HepG2 (cell line): Measurements from ENCODE around the gene GPR143.

ENCODE experiments used
- ZNF512 ChIP-seq: sonication (generic); formaldehyde crosslinking; IDR thresholded peaks from 2 replicates; pipeline ENCODE4 v1.4.0; 2020; ENCODE audit warnings: mild to moderate bottlenecking, missing genetic modification reagents
- ZNF589 ChIP-seq: sonication (generic); formaldehyde crosslinking; conservative IDR thresholded peaks from 2 replicates; pipeline ENCODE4 v1.8.0; 2022; ENCODE audit warnings: mild to moderate bottlenecking, moderate library complexity, missing genetic modification reagents
- ZZZ3 ChIP-seq: sonication (generic); formaldehyde crosslinking; IDR thresholded peaks from 2 replicates; pipeline ENCODE4 v1.4.0; 2020; ENCODE audit warnings: missing genetic modification reagents, mild to moderate bottlenecking, borderline replicate concordance

- no peak for TF ChIP-seq ZNF512 (CRISPR knock-in tag)
- TF ChIP-seq ZNF589, result no peak
- no peak for TF ChIP-seq ZZZ3 (CRISPR knock-in tag)
Observed at GRCh38 chrX:9784332-9784731, 18.7 kb upstream of the GPR143 start.
